Measurements from ENCODE around the gene BMERB1. TPM values are rescaled to one million over a fixed set of nuclear protein-coding genes. Genes with fewer than 3 reads are reported as not detected.
"Not testable (repeated sequence)": the region's sequence is repeated elsewhere in the genome, so short reads cannot be mapped to it uniquely, and the experiment has no call there.

Gene BMERB1
- total and polyA plus RNA-seq, 7 donors = 26.6 to 133 (median 41.3) TPM

- no peaks in the 10 kb centered on the region for H3K27me3 ChIP-seq (ENCODE audit: insufficient read depth in 3 of 3, low read length in 2 of 3)
- H3K4me1 ChIP-seq = peaks cover 22% of the 10 kb centered on the region
- no peaks in the 10 kb centered on the region for H3K9me3 ChIP-seq
- intact Hi-C loops (cut with DNase I) = no loop called here
- H3K36me3 ChIP-seq (ENCODE audit: insufficient read depth in 1 of 2, low read depth in 1 of 2) = peaks cover 0 to 3% of the 10 kb centered on the region in 2 donors
- no peak for DNase-seq
- no peak for TF ChIP-seq CTCF (IDR thresholded peaks at IDR 0.05)
- 49 to 71% (median 51%) methylated on average over 5 of the region's 5 CpGs for WGBS, 3 donors
- peak; percentile 16 to 46 (median 30) for ATAC-seq
- peak overlapping the region; percentile 41 for H3K27ac ChIP-seq
- H3K4me3 ChIP-seq = no peak overlapping the region
Measured at GRCh38 chr16:15567823-15568222, 133.4 kb downstream of the BMERB1 start.

DNA sequence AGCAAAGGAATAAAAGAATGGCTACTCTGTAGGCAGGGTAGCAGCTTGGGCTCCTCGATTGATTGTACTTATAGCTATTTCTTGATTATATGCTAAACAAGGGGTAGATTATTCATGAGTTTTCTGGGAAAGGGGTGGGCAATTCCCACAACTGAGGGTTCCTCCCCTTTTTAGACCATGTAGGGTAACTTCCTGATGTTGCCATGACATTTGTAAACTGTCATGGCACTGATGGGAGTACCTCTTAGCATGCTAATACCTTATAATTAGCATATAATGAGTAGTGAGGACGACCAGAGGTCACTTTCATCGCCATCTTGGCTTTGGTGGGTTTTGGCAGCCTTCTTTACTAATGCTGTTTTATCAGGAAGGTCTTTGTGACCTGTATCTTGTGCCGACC is 136.3 kb downstream of the BMERB1 start:
- H3K36me3 ChIP-seq (ENCODE audit: insufficient read depth in 1 of 2, low read depth in 1 of 2); intact Hi-C loops (cut with DNase I); ATAC-seq: not testable (repeated sequence)

DNA sequence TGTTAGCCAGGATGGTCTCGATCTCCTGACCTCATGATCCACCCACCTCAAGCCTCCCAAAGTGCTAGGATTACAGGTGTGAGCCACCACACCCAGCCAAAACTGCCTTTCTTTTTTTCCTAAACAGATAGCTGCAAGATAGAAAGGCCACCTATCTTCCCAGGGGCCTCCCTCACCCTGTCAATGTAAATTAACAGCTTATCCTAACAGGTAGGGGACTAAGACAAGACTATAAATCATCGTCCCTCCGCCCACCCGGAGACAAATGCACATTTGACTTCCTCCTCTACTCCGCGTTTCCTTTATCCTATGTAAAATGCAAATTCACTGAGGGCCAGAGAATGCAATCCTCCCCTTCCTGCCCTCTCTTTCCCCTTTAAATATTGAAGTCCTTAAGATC is 137.2 kb downstream of the BMERB1 start:
- TF ChIP-seq CTCF (IDR thresholded peaks at IDR 0.05) = no peak
- H3K36me3 ChIP-seq (ENCODE audit: insufficient read depth in 1 of 2, low read depth in 1 of 2) = peaks cover 0 to 3% of the 10 kb centered on the region in 2 donors
- H3K4me1 ChIP-seq = peaks cover 29% of the 10 kb centered on the region
- H3K27me3 ChIP-seq (ENCODE audit: insufficient read depth in 3 of 3, low read length in 2 of 3) = no peaks in the 10 kb centered on the region
- H3K9me3 ChIP-seq = no peaks in the 10 kb centered on the region
- ATAC-seq (no peak), DNase-seq (no peak)
- no peak overlapping the region for H3K27ac ChIP-seq
- H3K4me3 ChIP-seq = no peak overlapping the region
- intact Hi-C loops (cut with DNase I) = no loop called here
- 87 to 95% (median 92%) methylated on average over 6 of the region's 6 CpGs for WGBS, 3 donors

More for the DNA sequence above, 136.3 kb downstream of the BMERB1 start:
- DNase-seq; H3K4me3 ChIP-seq; H3K27ac ChIP-seq; H3K27me3 ChIP-seq (ENCODE audit: insufficient read depth in 3 of 3, low read length in 2 of 3); H3K9me3 ChIP-seq: not testable (repeated sequence)
- peaks cover 22% of the 10 kb centered on the region for H3K4me1 ChIP-seq
- WGBS, 3 donors = 86 to 92% (median 90%) methylated on average over 4 of the region's 4 CpGs

GRCh38 chr16:15572329-15573001 is 138.1 kb downstream of the BMERB1 start:
- intact Hi-C loops (cut with DNase I) = no loop called here
- no peak overlapping the region for H3K4me3 ChIP-seq
- H3K36me3 ChIP-seq (ENCODE audit: insufficient read depth in 1 of 2, low read depth in 1 of 2) = peaks cover 0 to 3% of the 10 kb centered on the region in 2 donors
- WGBS, 3 donors = 40 to 60% (median 41%) methylated on average over 9 of the region's 9 CpGs
- no peak for TF ChIP-seq CTCF (IDR thresholded peaks at IDR 0.05)
- no peaks in the 10 kb centered on the region for H3K9me3 ChIP-seq
- peak overlapping the region; percentile 32 for H3K27ac ChIP-seq
- peak; percentile 36 to 62 (median 44) for ATAC-seq
- DNase-seq = no peak
- H3K4me1 ChIP-seq = peaks cover 34% of the 10 kb centered on the region
- H3K27me3 ChIP-seq (ENCODE audit: insufficient read depth in 3 of 3, low read length in 2 of 3) = no peaks in the 10 kb centered on the region

- Histone ChIP-seq H3K4me3 (no peak overlapping the region), H3K27me3 (ENCODE audit: insufficient read depth in 3 of 3, low read length in 2 of 3) (no peaks in the 10 kb centered on the region), H3K27ac (peak overlapping the region; percentile 32), H3K9me3 (no peaks in the 10 kb centered on the region), H3K4me1 (peaks cover 34% of the 10 kb centered on the region), H3K36me3 (ENCODE audit: insufficient read depth in 1 of 2, low read depth in 1 of 2) (peaks cover 0 to 3% of the 10 kb centered on the region in 2 donors)
- no peak for DNase-seq
- no peak for ATAC-seq
- TF ChIP-seq CTCF (IDR thresholded peaks at IDR 0.05) = no peak
- 92 to 94% (median 94%) methylated on average over 7 of the region's 7 CpGs for WGBS, 3 donors
- intact Hi-C loops (cut with DNase I) = no loop called here
Measured at GRCh38 chr16:15573274-15573895, 139.0 kb downstream of the BMERB1 start.

- ATAC-seq; intact Hi-C loops (cut with DNase I): not testable (repeated sequence)
Measured at GRCh38 chr16:15573896-15574613, 139.7 kb downstream of the BMERB1 start.

More at GRCh38 chr16:15573896-15574613, 139.7 kb downstream of the BMERB1 start:
- not testable (repeated sequence) for H3K27ac ChIP-seq; H3K36me3 ChIP-seq (ENCODE audit: insufficient read depth in 1 of 2, low read depth in 1 of 2); H3K4me3 ChIP-seq; H3K27me3 ChIP-seq (ENCODE audit: insufficient read depth in 3 of 3, low read length in 2 of 3); H3K9me3 ChIP-seq; DNase-seq
- 94 to 97% (median 96%) methylated on average over 11 of the region's 11 CpGs for WGBS, 3 donors
- H3K4me1 ChIP-seq = peaks cover 34% of the 10 kb centered on the region
